SU-DHL-6 (cell line): ENCODE measurements around the gene SYT2.

Experiments
- H2AFZ ChIP-seq: fragments of 200-600 bp; sonication (generic); 2 replicates; pipeline ENCODE4 v1.6.1; 2014; ENCODE audit warnings: low read depth, mild to moderate bottlenecking, moderate library complexity, mixed read lengths, antibody characterized with exemption, low read length; ENCODE audit not compliant: severe bottlenecking
- H3F3A ChIP-seq: fragments of 200-600 bp; shearing (Covaris generic); 2 replicates; pipeline ENCODE4 v1.6.0; 2016; ENCODE audit warnings: antibody characterized with exemption, mild to moderate bottlenecking; ENCODE audit not compliant: insufficient read depth
- H3K27ac ChIP-seq: fragments of 200-600 bp; sonication (generic); 2 replicates; pipeline ENCODE4 v1.5.1; 2016; ENCODE audit warnings: low read depth, mild to moderate bottlenecking, low read length, moderate library complexity, mixed read lengths
- H3K27me3 ChIP-seq: fragments of 200-600 bp; sonication (generic), shearing (Covaris generic); 2 replicates; pipeline ENCODE4 v1.6.0; 2014; ENCODE audit warnings: mild to moderate bottlenecking, low read length
- H3K36me3 ChIP-seq: fragments of 200-600 bp; sonication (generic); 2 replicates; pipeline ENCODE4 v1.6.1; 2014; ENCODE audit warnings: mild to moderate bottlenecking, low read length, mixed read lengths
- H3K4me2 ChIP-seq: fragments of 300-600, 200-600 bp; shearing (Covaris generic), sonication (generic); 2 replicates; pipeline ENCODE4 v1.6.0; 2014; ENCODE audit warnings: low read length, low read depth, mild to moderate bottlenecking; ENCODE audit not compliant: poor library complexity, severe bottlenecking
- H3K4me3 ChIP-seq: fragments of 200-600 bp; sonication (generic); 2 replicates; pipeline ENCODE4 v1.5.1; 2014; ENCODE audit warnings: antibody characterized with exemption, low read length, mild to moderate bottlenecking, mixed read lengths; ENCODE audit not compliant: insufficient read depth, poor library complexity, severe bottlenecking
- H3K79me2 ChIP-seq: fragments of 200-600 bp; sonication (generic); 2 replicates; pipeline ENCODE4 v1.6.1; 2014; ENCODE audit warnings: mild to moderate bottlenecking, low read length, moderate library complexity; ENCODE audit not compliant: insufficient read depth
- H3K9ac ChIP-seq: fragments of 200-600 bp; sonication (generic); 2 replicates; pipeline ENCODE4 v1.7.0; 2014; ENCODE audit warnings: mild to moderate bottlenecking, low read length
- H3K9me2 ChIP-seq: fragments of 200-600 bp; sonication (generic); replicated peaks from 2 replicates; pipeline ENCODE4 v1.6.1; 2014; ENCODE audit warnings: low read length; ENCODE audit not compliant: insufficient read depth
- H3K9me3 ChIP-seq: fragments of 200-600 bp; sonication (generic); 2 replicates; pipeline ENCODE4 v1.6.1; 2014; ENCODE audit warnings: low read length, mixed read lengths; ENCODE audit not compliant: insufficient read depth
- H4K20me1 ChIP-seq: fragments of 200-600 bp; sonication (generic); 2 replicates; pipeline ENCODE4 v1.6.1; 2014; ENCODE audit warnings: low read depth, mild to moderate bottlenecking, antibody characterized with exemption, low read length, moderate library complexity, mixed read lengths
- EZH2phosphoT487 ChIP-seq: fragments of 200-600 bp; sonication (generic), shearing (Covaris generic); conservative IDR thresholded peaks from 2 replicates; pipeline ENCODE4 v1.6.1; 2018; ENCODE audit warnings: mild to moderate bottlenecking, antibody characterized with exemption, low read length, moderate library complexity, mixed read lengths
- TF ChIP-seq, protein P1 (sequence below): fragments of 200-600 bp; sonication (generic); IDR thresholded peaks from one replicate; pipeline ENCODE4 v1.5.1; 2017; ENCODE audit warnings: antibody characterized with exemption, mild to moderate bottlenecking, low read length, moderate library complexity; ENCODE audit not compliant: insufficient read depth, poor library complexity, severe bottlenecking

SYT2 gene

GRCh38 chr1:202673531-202673930 lies 36.7 kb downstream of the SYT2 start:
- TF ChIP-seq, protein P1, sequence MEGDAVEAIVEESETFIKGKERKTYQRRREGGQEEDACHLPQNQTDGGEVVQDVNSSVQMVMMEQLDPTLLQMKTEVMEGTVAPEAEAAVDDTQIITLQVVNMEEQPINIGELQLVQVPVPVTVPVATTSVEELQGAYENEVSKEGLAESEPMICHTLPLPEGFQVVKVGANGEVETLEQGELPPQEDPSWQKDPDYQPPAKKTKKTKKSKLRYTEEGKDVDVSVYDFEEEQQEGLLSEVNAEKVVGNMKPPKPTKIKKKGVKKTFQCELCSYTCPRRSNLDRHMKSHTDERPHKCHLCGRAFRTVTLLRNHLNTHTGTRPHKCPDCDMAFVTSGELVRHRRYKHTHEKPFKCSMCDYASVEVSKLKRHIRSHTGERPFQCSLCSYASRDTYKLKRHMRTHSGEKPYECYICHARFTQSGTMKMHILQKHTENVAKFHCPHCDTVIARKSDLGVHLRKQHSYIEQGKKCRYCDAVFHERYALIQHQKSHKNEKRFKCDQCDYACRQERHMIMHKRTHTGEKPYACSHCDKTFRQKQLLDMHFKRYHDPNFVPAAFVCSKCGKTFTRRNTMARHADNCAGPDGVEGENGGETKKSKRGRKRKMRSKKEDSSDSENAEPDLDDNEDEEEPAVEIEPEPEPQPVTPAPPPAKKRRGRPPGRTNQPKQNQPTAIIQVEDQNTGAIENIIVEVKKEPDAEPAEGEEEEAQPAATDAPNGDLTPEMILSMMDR = no peak
- TF ChIP-seq EZH2phosphoT487 = no peak
- Histone ChIP-seq H3K4me3 (no peak overlapping the region), H3K27me3 (no peaks in the 10 kb centered on the region)

DNA sequence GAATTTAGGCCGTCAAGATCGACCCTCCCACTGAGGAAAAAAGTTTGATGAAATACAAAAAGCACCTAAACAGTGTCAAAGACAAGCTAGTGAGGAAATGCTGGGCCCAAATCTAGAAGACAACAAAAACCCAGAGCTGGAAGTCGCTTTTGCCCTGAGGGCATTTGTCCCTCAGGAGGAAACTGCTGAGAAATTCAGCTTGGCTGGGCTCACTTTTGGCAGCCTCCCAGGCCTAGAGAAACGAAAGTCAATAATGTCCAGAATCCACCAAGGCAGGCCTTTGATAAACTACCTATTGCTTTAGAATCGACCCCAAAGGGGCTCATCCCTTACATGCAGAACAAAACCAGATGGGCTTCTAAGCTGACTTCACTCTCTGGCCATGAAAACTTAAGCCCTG lies 38.9 kb downstream of the SYT2 start:
- no peak overlapping the region for H3K4me2 ChIP-seq
- H3K9me3 ChIP-seq = no peaks in the 10 kb centered on the region
- H3K27ac ChIP-seq = no peak overlapping the region
- no peaks in the 10 kb centered on the region for H4K20me1 ChIP-seq
- no peak overlapping the region for H3K4me3 ChIP-seq
- TF ChIP-seq, protein P1 = no peak
- no peaks in the 10 kb centered on the region for H3K27me3 ChIP-seq
- no peak overlapping the region for H2AFZ ChIP-seq
- no peaks in the 10 kb centered on the region for H3K79me2 ChIP-seq
- H3F3A ChIP-seq = no peaks in the 10 kb centered on the region
- no peak overlapping the region for H3K9ac ChIP-seq
- no peaks in the 10 kb centered on the region for H3K9me2 ChIP-seq
- H3K36me3 ChIP-seq = no peaks in the 10 kb centered on the region

More at GRCh38 chr1:202673531-202673930, 36.7 kb downstream of the SYT2 start:
- Histone ChIP-seq H3K9me3 (no peaks in the 10 kb centered on the region), H3K9me2 (no peaks in the 10 kb centered on the region), H4K20me1 (no peaks in the 10 kb centered on the region), H3K79me2 (no peaks in the 10 kb centered on the region), H2AFZ (no peak overlapping the region), H3K9ac (no peak overlapping the region), H3K27ac (no peak overlapping the region), H3F3A (no peaks in the 10 kb centered on the region), H3K36me3 (no peaks in the 10 kb centered on the region), H3K4me2 (no peak overlapping the region)

GRCh38 chr1:202665417-202665816 lies 44.8 kb downstream of the SYT2 start:
- Histone ChIP-seq H3K27me3 (no peaks in the 10 kb centered on the region), H3K9me2 (no peaks in the 10 kb centered on the region), H3K4me2 (no peak overlapping the region), H3K36me3 (no peaks in the 10 kb centered on the region), H3K27ac (no peak overlapping the region), H2AFZ (no peak overlapping the region), H3K4me3 (no peak overlapping the region), H3K9ac (no peak overlapping the region), H3K9me3 (no peaks in the 10 kb centered on the region), H3K79me2 (no peaks in the 10 kb centered on the region), H4K20me1 (no peaks in the 10 kb centered on the region), H3F3A (no peaks in the 10 kb centered on the region)
- TF ChIP-seq, protein P1 = no peak
- TF ChIP-seq EZH2phosphoT487 = no peak
